Measurements from ENCODE around the gene ALDH1L1.

The ALDH1L1 gene

GRCh38 chr3:126180477-126181397 lies at the start of gene ALDH1L1:
ALDH1L1 (minus strand) TSS chr3:126180586; CDS start chr3:126160979, 19,607 bp downstream.
- Histone ChIP-seq H2AFZ (ENCODE audit: low read length) (no peak within 1 kb of the TSS), H3K27ac (ENCODE audit: low read length) (no peak within 1 kb of the TSS)
- TF ChIP-seq CTCF (IDR thresholded peaks at IDR 0.05; ENCODE audit: low read length) (no peak), EZH2 (optimal IDR thresholded peaks at IDR 0.05; ENCODE audit: low read depth, low read length) (no peak), EZH2phosphoT487 (IDR thresholded peaks at IDR 0.05; ENCODE audit: low read length) (no peak)

GRCh38 chr3:126226374-126226773 lies 46.0 kb upstream of the ALDH1L1 start:
- H3K27ac ChIP-seq (ENCODE audit: low read length), result no peak overlapping the region
- no peaks in the 10 kb centered on the region for H3F3A ChIP-seq (ENCODE audit: insufficient read depth, low read length)
- TF ChIP-seq EZH2 (optimal IDR thresholded peaks at IDR 0.05; ENCODE audit: low read depth, low read length), result no peak
- no peak for TF ChIP-seq CTCF (IDR thresholded peaks at IDR 0.05; ENCODE audit: low read length)
- TF ChIP-seq EZH2phosphoT487 (IDR thresholded peaks at IDR 0.05; ENCODE audit: low read length), result no peak
- no peaks in the 10 kb centered on the region for H3K9me3 ChIP-seq (replicated peaks; ENCODE audit: insufficient read depth, low read length)
- H3K36me3 ChIP-seq (replicated peaks; ENCODE audit: insufficient read depth, low read length), result no peaks in the 10 kb centered on the region
- no peak overlapping the region for H3K9ac ChIP-seq (ENCODE audit: low read length)
- H2AFZ ChIP-seq (ENCODE audit: low read length), result no peak overlapping the region
- no peaks in the 10 kb centered on the region for H4K20me1 ChIP-seq (ENCODE audit: insufficient read depth, low read length)
- H3K4me2 ChIP-seq (ENCODE audit: low read depth, low read length), result no peak overlapping the region
- no peaks in the 10 kb centered on the region for H3K79me2 ChIP-seq (ENCODE audit: low read length)
- DNase-seq, result no peak
- H3K9me2 ChIP-seq (replicated peaks; ENCODE audit: insufficient read depth, low read length), result no peaks in the 10 kb centered on the region
- no peak overlapping the region for H3K4me3 ChIP-seq (ENCODE audit: low read length)
- no peaks in the 10 kb centered on the region for H3K4me1 ChIP-seq (ENCODE audit: low read length)
- no peaks in the 10 kb centered on the region for H3K27me3 ChIP-seq (replicated peaks; ENCODE audit: insufficient read depth, low read length)

More at GRCh38 chr3:126180477-126181397, at the start of gene ALDH1L1:
- Histone ChIP-seq H3K9me2 (replicated peaks; ENCODE audit: insufficient read depth, low read length) (no peaks in the 10 kb centered on the region), H3K79me2 (ENCODE audit: low read length) (no peaks in the 10 kb centered on the region), H3K4me3 (ENCODE audit: low read length) (no peak within 1 kb of the TSS), H3F3A (ENCODE audit: insufficient read depth, low read length) (no peaks in the 10 kb centered on the region), H3K9me3 (replicated peaks; ENCODE audit: insufficient read depth, low read length) (no peaks in the 10 kb centered on the region), H3K27me3 (replicated peaks; ENCODE audit: insufficient read depth, low read length) (no peaks in the 10 kb centered on the region), H3K4me1 (ENCODE audit: low read length) (no peaks in the 10 kb centered on the region), H3K4me2 (ENCODE audit: low read depth, low read length) (no peak within 1 kb of the TSS), H4K20me1 (ENCODE audit: insufficient read depth, low read length) (no peaks in the 10 kb centered on the region), H3K36me3 (replicated peaks; ENCODE audit: insufficient read depth, low read length) (no peaks in the 10 kb centered on the region), H3K9ac (ENCODE audit: low read length) (no peak within 1 kb of the TSS)
- no peak for DNase-seq

GRCh38 chr3:126216416-126216815 lies 36.0 kb upstream of the ALDH1L1 start:
- Histone ChIP-seq H3K9me3 (replicated peaks; ENCODE audit: insufficient read depth, low read length) (no peaks in the 10 kb centered on the region), H3K9me2 (replicated peaks; ENCODE audit: insufficient read depth, low read length) (no peaks in the 10 kb centered on the region), H3F3A (ENCODE audit: insufficient read depth, low read length) (no peaks in the 10 kb centered on the region), H4K20me1 (ENCODE audit: insufficient read depth, low read length) (no peaks in the 10 kb centered on the region), H3K27ac (ENCODE audit: low read length) (no peak overlapping the region), H3K9ac (ENCODE audit: low read length) (no peak overlapping the region), H2AFZ (ENCODE audit: low read length) (no peak overlapping the region), H3K4me3 (ENCODE audit: low read length) (no peak overlapping the region), H3K4me2 (ENCODE audit: low read depth, low read length) (no peak overlapping the region), H3K4me1 (ENCODE audit: low read length) (no peaks in the 10 kb centered on the region), H3K27me3 (replicated peaks; ENCODE audit: insufficient read depth, low read length) (peaks cover 8% of the 10 kb centered on the region; the same call in 1 of the 2 replicates), H3K36me3 (replicated peaks; ENCODE audit: insufficient read depth, low read length) (no peaks in the 10 kb centered on the region), H3K79me2 (ENCODE audit: low read length) (no peaks in the 10 kb centered on the region)
- no peak for DNase-seq
- TF ChIP-seq EZH2 (optimal IDR thresholded peaks at IDR 0.05; ENCODE audit: low read depth, low read length), result no peak
- no peak for TF ChIP-seq CTCF (IDR thresholded peaks at IDR 0.05; ENCODE audit: low read length)
- TF ChIP-seq EZH2phosphoT487 (IDR thresholded peaks at IDR 0.05; ENCODE audit: low read length), result no peak
